Jurkat, Clone E6-1 (cell line): ENCODE measurements around the gene SRRM5. TPM values are rescaled to one million over a fixed set of nuclear protein-coding genes. Genes with fewer than 3 reads are reported as not detected.

ENCODE experiments used
- DNase-seq: peaks from one replicate; pipeline ENCODE4 v3.0.0-alpha.2; 2011; ENCODE audit warnings: low read depth, low spot score
- H3K4me3 ChIP-seq: 2 replicates; pipeline ENCODE4 v1.5.1; 2011; ENCODE audit warnings: mild to moderate bottlenecking, low read length, control low read depth, moderate library complexity
- polyA plus RNA-seq: library from polyadenylated mRNA; unstranded; fragments of >200 nt; gene quantifications from one replicate; pipeline ENCODE4 v1.2.1, GENCODE V29; 2012; ENCODE audit warnings: missing spikeins; ENCODE audit not compliant: insufficient read length, insufficient read depth

The SRRM5 gene, protein sequence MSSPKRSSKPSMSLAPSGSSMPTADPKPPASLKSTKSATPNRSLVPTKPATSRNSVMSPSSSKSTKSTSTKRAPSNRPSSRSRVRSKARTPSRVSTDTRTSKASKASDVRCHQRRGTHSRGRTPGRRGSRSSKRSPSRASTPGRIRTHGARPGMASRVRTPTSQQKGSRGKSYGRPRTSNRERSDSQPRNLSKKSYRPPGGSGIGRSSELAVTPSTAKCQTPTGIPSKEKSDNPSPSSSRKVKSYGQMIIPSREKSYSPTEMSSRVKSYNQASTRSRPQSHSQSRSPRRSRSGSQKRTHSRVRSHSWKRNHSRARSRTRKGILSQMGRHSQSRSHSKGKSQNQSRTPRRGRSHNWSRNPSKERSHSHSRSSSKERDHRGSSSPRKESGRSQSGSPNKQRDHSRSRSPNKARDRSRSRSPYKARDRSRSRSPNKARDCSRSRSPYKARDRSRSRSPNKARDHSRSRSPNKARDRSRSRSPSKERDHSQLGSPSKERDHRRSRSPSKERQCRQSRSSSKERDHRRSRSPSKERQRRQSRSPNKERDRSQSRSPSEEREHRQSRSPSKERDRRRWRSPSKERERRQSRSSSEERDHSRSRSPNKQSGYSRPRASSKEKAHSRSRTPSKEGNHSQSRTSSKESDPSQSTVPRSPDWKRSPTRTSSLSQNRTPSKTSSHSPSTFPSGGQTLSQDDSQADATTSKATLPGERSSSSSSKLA
- 0.57 TPM for polyA plus RNA-seq

- no peak within 1 kb of the TSS for H3K4me3 ChIP-seq
- no peak for DNase-seq
Measured at GRCh38 chr19:43611788-43612187, at the start of gene SRRM5. Gene SRRM5, plus strand, starts transcription at chr19:43612088. Its CDS starts 34 bp downstream, at chr19:43612122.

- H3K4me3 ChIP-seq: peak overlapping the region; percentile 12
- no peak for DNase-seq
Measured at GRCh38 chr19:43562226-43562697, 49.6 kb upstream of the SRRM5 start.

DNA sequence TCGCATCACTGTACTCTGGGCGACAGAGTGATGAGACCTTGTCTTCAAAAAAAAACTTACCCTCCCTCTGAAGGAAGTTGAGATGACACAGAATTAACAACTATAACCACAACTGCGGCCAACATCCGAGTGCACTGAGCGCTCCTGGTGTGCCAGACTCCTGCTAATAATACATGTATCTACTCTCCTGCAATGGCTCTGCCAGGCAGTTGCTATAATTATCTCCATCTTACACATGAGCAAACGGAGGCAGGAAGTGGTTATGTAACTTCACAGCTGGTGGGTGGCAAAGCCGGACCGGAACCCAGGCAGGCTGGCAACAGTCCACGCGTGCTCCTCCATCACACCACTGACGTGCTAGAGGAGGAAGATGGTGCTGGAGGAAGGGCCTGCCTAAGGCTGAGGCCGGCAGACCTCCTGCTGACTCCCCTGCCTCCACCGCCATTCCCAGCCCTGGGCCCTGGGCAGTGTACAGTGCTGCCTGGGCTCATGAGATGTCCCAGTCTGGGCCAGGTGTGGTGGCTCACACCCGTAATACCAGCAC is 49.1 kb upstream of the SRRM5 start:
- no peak overlapping the region for H3K4me3 ChIP-seq
- peak; percentile 96 for DNase-seq

- DNase-seq: no peak
- H3K4me3 ChIP-seq: no peak overlapping the region
Measured at GRCh38 chr19:43563816-43564457, 48.0 kb upstream of the SRRM5 start.

GRCh38 chr19:43564800-43565199 is 47.1 kb upstream of the SRRM5 start:
- DNase-seq: peak; percentile 52
- no peak overlapping the region for H3K4me3 ChIP-seq

GRCh38 chr19:43569657-43570056 is 42.2 kb upstream of the SRRM5 start:
- no peak overlapping the region for H3K4me3 ChIP-seq
- DNase-seq: no peak

GRCh38 chr19:43570174-43570791 is 41.6 kb upstream of the SRRM5 start:
- no peak overlapping the region for H3K4me3 ChIP-seq
- DNase-seq: peak; percentile 50

DNA sequence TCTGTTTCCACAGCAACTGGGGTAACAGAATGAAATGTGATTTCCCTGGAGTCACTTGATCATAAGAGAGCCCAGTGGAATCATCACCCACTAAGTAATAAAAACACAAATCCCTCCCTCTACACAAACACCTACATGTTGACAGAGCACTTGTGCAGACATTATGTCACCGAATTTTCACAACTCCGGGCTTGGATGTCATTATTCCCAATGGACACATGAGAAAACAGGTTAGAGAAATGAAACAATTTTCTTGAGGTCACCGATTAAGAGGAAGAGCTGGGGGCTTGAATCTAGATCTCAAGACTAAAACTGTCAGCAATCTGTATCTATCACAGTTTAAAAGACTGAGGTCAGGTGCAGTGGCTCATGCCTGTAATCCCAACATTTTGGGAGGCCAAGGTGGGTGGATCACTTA is 39.7 kb upstream of the SRRM5 start:
- no peak overlapping the region for H3K4me3 ChIP-seq
- DNase-seq: no peak

GRCh38 chr19:43574424-43575155 is 37.3 kb upstream of the SRRM5 start:
- peak overlapping the region; percentile 98 for H3K4me3 ChIP-seq
- no peak for DNase-seq

GRCh38 chr19:43575156-43575950 is 36.5 kb upstream of the SRRM5 start, which contains the start of the genes PINLYP and XRCC1:
Gene PINLYP, plus strand, starts transcription at chr19:43575801. Its CDS starts 1,391 bp downstream, at chr19:43577192.
Gene XRCC1, minus strand, starts transcription at chr19:43575527. Its CDS starts 69 bp downstream, at chr19:43575458.
- peak within 1 kb of the TSS; percentile 98 for H3K4me3 ChIP-seq
- DNase-seq: peak; percentile 98

GRCh38 chr19:43575955-43576878 is 35.7 kb upstream of the SRRM5 start:
- H3K4me3 ChIP-seq: peak overlapping the region; percentile 46
- DNase-seq: no peak

- no peak overlapping the region for H3K4me3 ChIP-seq
Measured at GRCh38 chr19:43578787-43579186, 33.1 kb upstream of the SRRM5 start.

DNA sequence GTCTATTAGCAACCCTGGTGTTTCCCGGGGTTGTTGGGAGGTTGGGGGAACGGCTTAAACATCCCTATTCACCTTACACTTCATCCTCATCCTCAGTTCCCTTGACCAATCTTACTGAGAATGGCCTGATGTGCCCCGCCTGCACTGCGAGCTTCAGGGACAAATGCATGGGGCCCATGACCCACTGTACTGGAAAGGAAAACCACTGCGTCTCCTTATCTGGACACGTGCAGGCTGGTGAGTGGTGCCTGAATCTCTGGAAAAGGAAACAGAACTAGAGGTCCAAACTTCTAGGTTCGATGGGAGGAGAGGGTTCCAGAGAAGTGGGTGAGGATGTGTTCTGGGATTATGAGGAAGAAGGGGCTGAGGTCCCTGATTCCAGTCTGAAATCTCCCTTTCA is 30.4 kb upstream of the SRRM5 start:
- peak overlapping the region; percentile 66 for H3K4me3 ChIP-seq
- no peak for DNase-seq

More at GRCh38 chr19:43578787-43579186, 33.1 kb upstream of the SRRM5 start:
- no peak for DNase-seq

- no peak overlapping the region for H3K4me3 ChIP-seq
Measured at GRCh38 chr19:43582495-43582894, 29.4 kb upstream of the SRRM5 start.

DNA sequence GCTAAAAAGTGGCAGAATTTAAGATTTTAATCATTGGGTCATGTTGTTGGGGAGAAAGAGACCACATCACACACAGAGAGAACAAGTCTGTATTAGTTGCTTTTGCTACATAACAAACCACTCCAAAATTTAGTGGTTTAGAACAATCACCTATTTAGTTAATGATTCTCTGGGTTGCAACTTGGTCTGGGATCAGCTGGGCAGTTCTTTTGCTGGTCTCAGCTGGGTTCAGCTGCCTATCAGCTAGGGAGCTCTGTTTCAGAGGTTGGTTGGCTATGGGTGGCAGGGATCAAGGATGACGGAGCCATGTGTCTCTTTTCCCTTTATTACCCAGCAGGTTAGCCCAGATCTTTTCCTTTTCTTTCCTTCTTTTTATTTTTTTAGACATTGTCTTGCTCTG is 27.4 kb upstream of the SRRM5 start:
- DNase-seq: no peak
- H3K4me3 ChIP-seq: no peak overlapping the region

More at GRCh38 chr19:43582495-43582894, 29.4 kb upstream of the SRRM5 start:
- no peak for DNase-seq

GRCh38 chr19:43586346-43586745 is 25.5 kb upstream of the SRRM5 start:
- DNase-seq: no peak
- no peak overlapping the region for H3K4me3 ChIP-seq
